Activated CD8-positive, alpha-beta T cell treated with anti-CD3 and anti-CD28 coated beads for 36 hours (primary cell): ENCODE measurements around the gene GATB. TPM values are rescaled to one million over a fixed set of nuclear protein-coding genes. Genes with fewer than 3 reads are reported as not detected.

Source experiments
- ATAC-seq: fragments of 200-7000 bp; cut with Tn5 transposase; one replicate; pipeline ENCODE4 v1.10.0; 2021; ENCODE audit warnings: mild to moderate bottlenecking, moderate library complexity
- CTCF ChIA-PET: fragments of 350-600 bp; sonication (Branson Sonifier 250); formaldehyde crosslinking; loops from one replicate; lab custom pipeline; 2021; ENCODE audit warnings: antibody characterized with exemption; lab: Charles Lee
- POLR2A ChIA-PET: fragments of 350-600 bp; sonication (Branson Sonifier 250); formaldehyde crosslinking; loops from one replicate; lab custom pipeline; 2021; ENCODE audit warnings: antibody characterized with exemption; lab: Charles Lee
- DNase-seq: peaks from one replicate; pipeline ENCODE4 v3.0.0-alpha.2; 2020
- H3K27ac Mint-ChIP-seq: one replicate; pipeline ENCODE4 v1.8.0; 2021; ENCODE audit warnings: mild to moderate bottlenecking, mixed read lengths
- H3K27me3 Mint-ChIP-seq: one replicate; pipeline ENCODE4 v1.8.0; 2021; ENCODE audit warnings: mixed read lengths
- H3K36me3 Mint-ChIP-seq: one replicate; pipeline ENCODE4 v1.8.0; 2021; ENCODE audit warnings: low read depth, mixed read lengths
- H3K4me1 Mint-ChIP-seq: one replicate; pipeline ENCODE4 v1.8.0; 2021; ENCODE audit warnings: low read depth, mixed read lengths
- H3K4me3 Mint-ChIP-seq: one replicate; pipeline ENCODE4 v1.8.0; 2021; ENCODE audit warnings: mild to moderate bottlenecking, moderate library complexity, mixed read lengths
- H3K9me3 Mint-ChIP-seq: one replicate; pipeline ENCODE4 v1.8.0; 2021; ENCODE audit warnings: mixed read lengths
- intact Hi-C: fragments of 100-400 bp; cut with micrococcal nuclease; formaldehyde crosslinking; loops from one replicate; pipeline ENCODE4 v1.10.0; 2022
- total RNA-seq, 2 experiments: library from RNA; stranded (reverse); gene quantifications; one replicate each; pipeline ENCODE4 v1.2.3, GENCODE V29; 2021
- TF ChIP-seq, protein P1 (sequence below): fragments of 200-600 bp; IDR thresholded peaks from one replicate; pipeline ENCODE4 v1.8.0; 2022; ENCODE audit warnings: antibody characterized with exemption, mild to moderate bottlenecking

GATB gene
- total RNA-seq, 2 experiments from 2014 or later: 19.1 to 22.3 TPM

- peaks cover 4% of the 10 kb centered on the region for H3K36me3 Mint-ChIP-seq
- H3K27me3 Mint-ChIP-seq: no peaks in the 10 kb centered on the region
- ATAC-seq: no peak
- no peak overlapping the region for H3K4me3 Mint-ChIP-seq
- DNase-seq: no peak
- ChIA-PET POLR2A (interaction anchor here (0.7 kb wide), 1 partner anchor 163 kb away, joined by 3 read pairs; no protein-coding TSS in a partner anchor), CTCF (no interaction called here)
- peaks cover 2% of the 10 kb centered on the region for H3K4me1 Mint-ChIP-seq
- intact Hi-C loops: no loop called here
- H3K27ac Mint-ChIP-seq: no peak overlapping the region
- TF ChIP-seq, protein P1, sequence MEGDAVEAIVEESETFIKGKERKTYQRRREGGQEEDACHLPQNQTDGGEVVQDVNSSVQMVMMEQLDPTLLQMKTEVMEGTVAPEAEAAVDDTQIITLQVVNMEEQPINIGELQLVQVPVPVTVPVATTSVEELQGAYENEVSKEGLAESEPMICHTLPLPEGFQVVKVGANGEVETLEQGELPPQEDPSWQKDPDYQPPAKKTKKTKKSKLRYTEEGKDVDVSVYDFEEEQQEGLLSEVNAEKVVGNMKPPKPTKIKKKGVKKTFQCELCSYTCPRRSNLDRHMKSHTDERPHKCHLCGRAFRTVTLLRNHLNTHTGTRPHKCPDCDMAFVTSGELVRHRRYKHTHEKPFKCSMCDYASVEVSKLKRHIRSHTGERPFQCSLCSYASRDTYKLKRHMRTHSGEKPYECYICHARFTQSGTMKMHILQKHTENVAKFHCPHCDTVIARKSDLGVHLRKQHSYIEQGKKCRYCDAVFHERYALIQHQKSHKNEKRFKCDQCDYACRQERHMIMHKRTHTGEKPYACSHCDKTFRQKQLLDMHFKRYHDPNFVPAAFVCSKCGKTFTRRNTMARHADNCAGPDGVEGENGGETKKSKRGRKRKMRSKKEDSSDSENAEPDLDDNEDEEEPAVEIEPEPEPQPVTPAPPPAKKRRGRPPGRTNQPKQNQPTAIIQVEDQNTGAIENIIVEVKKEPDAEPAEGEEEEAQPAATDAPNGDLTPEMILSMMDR: no peak
- H3K9me3 Mint-ChIP-seq: no peaks in the 10 kb centered on the region
Measured at GRCh38 chr4:151721916-151722315, 38.9 kb downstream of the GATB start.

GRCh38 chr4:151721466-151721865 is 39.3 kb downstream of the GATB start:
- DNase-seq (no peak), ATAC-seq (no peak)
- peaks cover 2% of the 10 kb centered on the region for H3K4me1 Mint-ChIP-seq
- peaks cover 4% of the 10 kb centered on the region for H3K36me3 Mint-ChIP-seq
- H3K27ac Mint-ChIP-seq: no peak overlapping the region
- intact Hi-C loops: no loop called here
- H3K27me3 Mint-ChIP-seq: no peaks in the 10 kb centered on the region
- CTCF ChIA-PET: no interaction called here
- H3K4me3 Mint-ChIP-seq: no peak overlapping the region
- POLR2A ChIA-PET: interaction anchor here (0.7 kb wide), 1 partner anchor 163 kb away, joined by 3 read pairs; no protein-coding TSS in a partner anchor
- TF ChIP-seq, protein P1: no peak
- H3K9me3 Mint-ChIP-seq: no peaks in the 10 kb centered on the region

- ChIA-PET POLR2A (no interaction called here), CTCF (no interaction called here)
- intact Hi-C loops: no loop called here
- Mint-ChIP-seq H3K4me1 (no peaks in the 10 kb centered on the region), H3K4me3 (no peak overlapping the region), H3K27ac (no peak overlapping the region), H3K36me3 (peaks cover 7% of the 10 kb centered on the region), H3K27me3 (no peaks in the 10 kb centered on the region), H3K9me3 (no peaks in the 10 kb centered on the region)
- DNase-seq (no peak), ATAC-seq (no peak)
- TF ChIP-seq, protein P1: no peak
Measured at GRCh38 chr4:151719956-151720334, 40.9 kb downstream of the GATB start.

- no peaks in the 10 kb centered on the region for H3K4me1 Mint-ChIP-seq
- CTCF ChIA-PET: no interaction called here
Measured at GRCh38 chr4:151718984-151719955, 41.5 kb downstream of the GATB start.

More at GRCh38 chr4:151718984-151719955, 41.5 kb downstream of the GATB start:
- H3K4me3 Mint-ChIP-seq: no peak overlapping the region
- TF ChIP-seq, protein P1: no peak
- ATAC-seq (no peak), DNase-seq (no peak)
- POLR2A ChIA-PET: no interaction called here
- intact Hi-C loops: no loop called here
- peaks cover 7% of the 10 kb centered on the region for H3K36me3 Mint-ChIP-seq
- no peak overlapping the region for H3K27ac Mint-ChIP-seq
- no peaks in the 10 kb centered on the region for H3K27me3 Mint-ChIP-seq
- H3K9me3 Mint-ChIP-seq: no peaks in the 10 kb centered on the region
